Adrenal gland (tissue), 12 donors: Measurements from ENCODE around the gene MUC5B. TPM values are rescaled to one million over a fixed set of nuclear protein-coding genes. Genes with fewer than 3 reads are reported as not detected.

Experiments used
- DNase-seq, 7 donors: peaks; one replicate each; pipeline ENCODE4 v3.0.0-alpha.2; 2019 to 2020
- H3K27ac ChIP-seq, 5 donors: fragments of 200-600 bp; sonication (generic) in 4 of 5; 1 replicate in 3 of 5; 2 replicates in 2 of 5; pipeline versions ENCODE4 v1.5.1 to v1.8.0; 2016 to 2020; ENCODE audit warnings: mild to moderate bottlenecking in 1 of 5
- H3K27me3 ChIP-seq: fragments of 200-600 bp; 2 replicates; pipeline ENCODE4 v1.8.0; 2021
- H3K36me3 ChIP-seq, 2 donors: fragments of 200-600 bp; replicated peaks in 1 of 2; 1 replicate in 1 of 2; 2 replicates in 1 of 2; pipeline versions ENCODE4 v1.5.1 to v1.8.0; 2018 to 2022
- H3K4me1 ChIP-seq, 2 donors: fragments of 200-600 bp; replicated peaks in 1 of 2; 1 replicate in 1 of 2; 2 replicates in 1 of 2; pipeline versions ENCODE4 v1.5.1 to v1.8.0; 2018 to 2021
- H3K4me3 ChIP-seq, 4 donors: fragments of 200-600 bp; sonication (generic) in 3 of 4; one replicate each; pipeline ENCODE4 v1.5.1; 2016 to 2018
- H3K9me3 ChIP-seq, 3 donors: fragments of 200-600 bp; sonication (generic) in 1 of 3; replicated peaks in 1 of 3; 1 replicate in 2 of 3; 2 replicates in 1 of 3; pipeline versions ENCODE4 v1.5.1 to v1.8.0; 2016 to 2021
- CTCF ChIP-seq, 6 experiments: fragments of 450-650 bp in 4 of 6; fragments of 200-600 bp in 2 of 6; sonication (generic) in 1 of 6; IDR thresholded peaks; 1 replicate in 5 of 6; 2 replicates in 1 of 6; pipeline versions ENCODE4 v1.5.1 to v1.8.0; 2016 to 2021; ENCODE audit warnings: antibody characterized with exemption in 6 of 6, mild to moderate bottlenecking in 2 of 6, moderate library complexity in 1 of 6
- POLR2A ChIP-seq, 2 donors: fragments of 450-650 bp; IDR thresholded peaks; one replicate each; pipeline ENCODE4 v1.6.1; 2017; ENCODE audit warnings: antibody characterized with exemption in 2 of 2, mild to moderate bottlenecking in 2 of 2, moderate library complexity in 1 of 2
- WGBS, 4 donors: extraction: QIAGEN DNeasy Blood & Tissue Kit in 2 of 4; methylation state at CpG; one replicate each; pipeline versions ENCODE4 v1.1.5 to v1.1.7; 2013 to 2017; 5-methylcytosine and 5-hydroxymethylcytosine counted together
- intact Hi-C, 2 donors: fragments of 100-400 bp; cut with DNase I; formaldehyde crosslinking; loops; one replicate each; pipeline versions ENCODE4 v1.14.1 to v1.15.0; 2022 to 2023
- polyA plus RNA-seq, 3 donors: library from polyadenylated mRNA; stranded (reverse); fragments of 200-250 nt in 2 of 3; fragments of 350-450 nt in 1 of 3; fragmentation: Illumina TruSeq in 1 of 3; extraction: RNeasy Lipid Tissue Mini Kit (QIAGEN cat#74804) in 1 of 3; gene quantifications; one replicate each; pipeline ENCODE4 v1.2.3, GENCODE V29; 2013 to 2014
- total RNA-seq, 9 donors: library from RNA; depleted of rRNA in 4 of 9; stranded (reverse); fragments of >200 nt in 4 of 9; fragments of 120-200 nt in 1 of 9; fragmentation: NEBNext Ultra II Directional in 1 of 9; extraction: Animal tissue kit (Norgen Biotek cat#: 25700) in 1 of 9; gene quantifications; one replicate each; pipeline versions ENCODE4 v1.1.0 to v1.2.4, GENCODE V29; 2013 to 2023
- donor health status: healthy with polysubstance abuse.
- donor health status: Bipolar disorder and iron deficiency.
- donor health status: DM: yes; HTN: yes; CAD: no.
- donor health status: DM: no; HTN: no; CAD: no.
- donor health status: DM: no; HTN: no; CAD: no.
- donor health status: DM: yes; HTN: yes; CAD: no.

Gene MUC5B
- total and polyA plus RNA-seq, 12 donors = under 0.01 to 0.95 (median 0.70) TPM; not detected in 7

- Histone ChIP-seq H3K27ac (no peak overlapping the region), H3K36me3 (peaks cover 0 to 63% of the 10 kb centered on the region in 2 donors), H3K9me3 (no peaks in the 10 kb centered on the region), H3K4me1 (no peaks in the 10 kb centered on the region), H3K4me3 (no peak overlapping the region), H3K27me3 (no peaks in the 10 kb centered on the region)
- DNase-seq = peak in 1 of 7 donors; percentile 15
- TF ChIP-seq POLR2A (IDR thresholded peaks at IDR 0.05) (no peak), CTCF (IDR thresholded peaks at IDR 0.05) (no peak)
- intact Hi-C loops = no loop called here
- whole genome bisulfite sequencing, 4 donors = 83 to 90% (median 87%) methylated on average over 41 to 43 of the region's 43 CpGs
Measured at GRCh38 chr11:1292644-1293618, 70.1 kb downstream of the MUC5B start.

GRCh38 chr11:1293619-1294015 is 70.8 kb downstream of the MUC5B start:
- peak in 2 of 7 donors; percentile 18 to 27 for DNase-seq
- intact Hi-C loops = no loop called here
- Histone ChIP-seq H3K36me3 (peaks cover 0 to 57% of the 10 kb centered on the region in 2 donors), H3K4me3 (no peak overlapping the region), H3K4me1 (peaks cover 4 to 5% of the 10 kb centered on the region in 2 donors), H3K27ac (no peak overlapping the region), H3K9me3 (no peaks in the 10 kb centered on the region), H3K27me3 (no peaks in the 10 kb centered on the region)
- 74 to 86% (median 84%) methylated on average over 7 to 13 of the region's 13 CpGs for WGBS, 4 donors
- no peak for TF ChIP-seq POLR2A (IDR thresholded peaks at IDR 0.05)
- TF ChIP-seq CTCF (IDR thresholded peaks at IDR 0.05) = peak in 4 of 6 experiments; percentile 7 to 29 (median 24)

GRCh38 chr11:1295086-1295485 is 72.2 kb downstream of the MUC5B start:
- intact Hi-C loops = no loop called here
- Histone ChIP-seq H3K36me3 (peaks cover 0 to 42% of the 10 kb centered on the region in 2 donors), H3K27ac (no peak overlapping the region), H3K27me3 (no peaks in the 10 kb centered on the region), H3K9me3 (no peaks in the 10 kb centered on the region), H3K4me3 (no peak overlapping the region), H3K4me1 (peaks cover 15 to 19% of the 10 kb centered on the region in 2 donors)
- 90 to 93% (median 92%) methylated on average over 19 to 22 of the region's 22 CpGs for WGBS, 4 donors
- DNase-seq = peak in 1 of 7 donors; percentile 30
- TF ChIP-seq POLR2A (IDR thresholded peaks at IDR 0.05) = no peak
- no peak for TF ChIP-seq CTCF (IDR thresholded peaks at IDR 0.05)

GRCh38 chr11:1295591-1295990 is 72.7 kb downstream of the MUC5B start:
- H3K9me3 ChIP-seq = no peaks in the 10 kb centered on the region
- no peaks in the 10 kb centered on the region for H3K27me3 ChIP-seq
- H3K27ac ChIP-seq = no peak overlapping the region
- peaks cover 15 to 19% of the 10 kb centered on the region in 2 donors for H3K4me1 ChIP-seq
- H3K36me3 ChIP-seq = peaks cover 0 to 37% of the 10 kb centered on the region in 2 donors
- 91 to 96% (median 93%) methylated on average over 11 to 23 of the region's 23 CpGs for WGBS, 4 donors
- peak in 2 of 7 donors; percentile 8 to 45 for DNase-seq
- H3K4me3 ChIP-seq = no peak overlapping the region
- no peak for TF ChIP-seq POLR2A (IDR thresholded peaks at IDR 0.05)
- no peak for TF ChIP-seq CTCF (IDR thresholded peaks at IDR 0.05)
- intact Hi-C loops = no loop called here
